Upper lobe of left lung (tissue), 6 donors: ENCODE measurements around the gene UPP1. TPM values are rescaled to one million over a fixed set of nuclear protein-coding genes. Genes with fewer than 3 reads are reported as not detected.
"Not testable (repeated sequence)": the region's sequence is repeated elsewhere in the genome, so short reads cannot be mapped to it uniquely, and the experiment has no call there.

Experiments used
- ATAC-seq, 2 donors: fragments of 200-7000 bp; cut with Tn5 transposase; one replicate each; pipeline ENCODE4 v1.9.1; 2022; ENCODE audit warnings: mild to moderate bottlenecking in 2 of 2, moderate library complexity in 2 of 2; ENCODE audit not compliant: low FRiP score in 2 of 2
- DNase-seq, 2 donors: peaks; one replicate each; pipeline ENCODE4 v3.0.0-alpha.2; 2019 to 2020
- H3K27ac ChIP-seq, 4 donors: fragments of 200-600 bp; sonication (generic); one replicate each; pipeline ENCODE4 v1.5.1; 2016 to 2019
- H3K27me3 ChIP-seq, 4 donors: fragments of 200-600 bp; sonication (generic); one replicate each; pipeline ENCODE4 v1.5.1; 2017 to 2019
- H3K36me3 ChIP-seq, 4 donors: fragments of 200-600 bp; sonication (generic); one replicate each; pipeline ENCODE4 v1.5.1; 2016 to 2019
- H3K4me1 ChIP-seq, 4 donors: fragments of 200-600 bp; sonication (generic); one replicate each; pipeline ENCODE4 v1.5.1; 2018 to 2019
- H3K4me3 ChIP-seq, 4 donors: fragments of 200-600 bp; sonication (generic); one replicate each; pipeline ENCODE4 v1.5.1; 2017 to 2019; ENCODE audit warnings: mild to moderate bottlenecking in 2 of 4, moderate library complexity in 1 of 4
- H3K9me3 ChIP-seq, 4 donors: fragments of 200-600 bp; sonication (generic); one replicate each; pipeline ENCODE4 v1.5.1; 2018 to 2019
- EP300 ChIP-seq, 4 donors: sonication (generic); formaldehyde crosslinking; IDR thresholded peaks; one replicate each; pipeline ENCODE4 v1.5.1; 2017; ENCODE audit warnings: antibody characterized with exemption in 4 of 4, control low read depth in 2 of 4
- POLR2A ChIP-seq, 4 donors: fragments of 450-650 bp; IDR thresholded peaks; one replicate each; pipeline ENCODE4 v1.5.1; 2016 to 2017; ENCODE audit warnings: antibody characterized with exemption in 4 of 4, mild to moderate bottlenecking in 2 of 4
- POLR2AphosphoS5 ChIP-seq, 2 donors: sonication (generic); formaldehyde crosslinking; IDR thresholded peaks; one replicate each; pipeline ENCODE4 v1.5.1; 2017; ENCODE audit warnings: antibody characterized with exemption in 2 of 2
- WGBS, 2 donors: methylation state at CpG; one replicate each; pipeline ENCODE4 v1.1.5; 2017 to 2018; 5-methylcytosine and 5-hydroxymethylcytosine counted together
- total RNA-seq, 6 donors: library from RNA; depleted of rRNA in 4 of 6; stranded (reverse); fragments of >200 nt in 4 of 6; gene quantifications; one replicate each; pipeline versions ENCODE4 v1.1.0 to v1.2.1, GENCODE V29; 2016 to 2021
- TF ChIP-seq, protein P1 (sequence below), 6 experiments: fragments of 450-650 bp in 4 of 6; fragments of 200-600 bp in 2 of 6; sonication (generic) in 2 of 6; IDR thresholded peaks; one replicate each; pipeline ENCODE4 v1.5.1; 2016 to 2019; ENCODE audit warnings: antibody characterized with exemption in 6 of 6
- donor health status: DM: no; HTN: no; CAD: no; lungs with moderate emphysema.
- donor health status: DM: no; HTN: yes; CAD: no; lungs with severe emphysema.

Gene UPP1
- total RNA-seq, 6 donors from 2014 or later: 30.6 to 107 (median 72.0) TPM

DNA sequence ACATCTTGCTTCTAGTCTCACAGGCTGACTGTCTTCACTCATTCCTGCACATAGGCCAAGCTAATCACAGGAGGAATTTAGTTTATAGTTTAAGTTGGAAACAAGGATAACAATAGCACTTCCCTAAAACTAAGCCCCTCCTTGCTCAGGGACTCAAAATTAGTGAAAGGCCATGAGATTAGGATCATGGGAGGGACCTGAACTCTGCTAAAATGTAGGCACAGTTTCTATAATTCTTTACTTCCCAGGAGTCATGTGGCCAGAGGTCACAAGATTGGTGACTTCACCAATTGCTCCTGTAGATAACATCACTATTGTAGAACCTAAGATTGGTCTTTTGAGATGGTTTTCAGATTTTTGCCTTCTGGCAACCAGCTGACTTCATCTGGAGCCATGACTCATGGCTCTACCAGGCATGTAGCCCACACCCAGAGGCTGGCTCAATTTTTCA lies 14.8 kb upstream of the UPP1 start:
- DNase-seq: no peak
- no peaks in the 10 kb centered on the region for H3K36me3 ChIP-seq
- H3K27me3 ChIP-seq: no peaks in the 10 kb centered on the region
- no peak for ATAC-seq
- H3K9me3 ChIP-seq: no peaks in the 10 kb centered on the region
- no peak overlapping the region for H3K27ac ChIP-seq
- H3K4me1 ChIP-seq: peaks cover 0 to 5% (median 0%) of the 10 kb centered on the region in 4 donors
- H3K4me3 ChIP-seq: no peak overlapping the region
- no peak for TF ChIP-seq POLR2A (IDR thresholded peaks at IDR 0.05)
- TF ChIP-seq POLR2AphosphoS5 (IDR thresholded peaks at IDR 0.05): no peak
- TF ChIP-seq, protein P1, sequence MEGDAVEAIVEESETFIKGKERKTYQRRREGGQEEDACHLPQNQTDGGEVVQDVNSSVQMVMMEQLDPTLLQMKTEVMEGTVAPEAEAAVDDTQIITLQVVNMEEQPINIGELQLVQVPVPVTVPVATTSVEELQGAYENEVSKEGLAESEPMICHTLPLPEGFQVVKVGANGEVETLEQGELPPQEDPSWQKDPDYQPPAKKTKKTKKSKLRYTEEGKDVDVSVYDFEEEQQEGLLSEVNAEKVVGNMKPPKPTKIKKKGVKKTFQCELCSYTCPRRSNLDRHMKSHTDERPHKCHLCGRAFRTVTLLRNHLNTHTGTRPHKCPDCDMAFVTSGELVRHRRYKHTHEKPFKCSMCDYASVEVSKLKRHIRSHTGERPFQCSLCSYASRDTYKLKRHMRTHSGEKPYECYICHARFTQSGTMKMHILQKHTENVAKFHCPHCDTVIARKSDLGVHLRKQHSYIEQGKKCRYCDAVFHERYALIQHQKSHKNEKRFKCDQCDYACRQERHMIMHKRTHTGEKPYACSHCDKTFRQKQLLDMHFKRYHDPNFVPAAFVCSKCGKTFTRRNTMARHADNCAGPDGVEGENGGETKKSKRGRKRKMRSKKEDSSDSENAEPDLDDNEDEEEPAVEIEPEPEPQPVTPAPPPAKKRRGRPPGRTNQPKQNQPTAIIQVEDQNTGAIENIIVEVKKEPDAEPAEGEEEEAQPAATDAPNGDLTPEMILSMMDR (IDR thresholded peaks at IDR 0.05): no peak
- no peak for TF ChIP-seq EP300 (IDR thresholded peaks at IDR 0.05)

DNA sequence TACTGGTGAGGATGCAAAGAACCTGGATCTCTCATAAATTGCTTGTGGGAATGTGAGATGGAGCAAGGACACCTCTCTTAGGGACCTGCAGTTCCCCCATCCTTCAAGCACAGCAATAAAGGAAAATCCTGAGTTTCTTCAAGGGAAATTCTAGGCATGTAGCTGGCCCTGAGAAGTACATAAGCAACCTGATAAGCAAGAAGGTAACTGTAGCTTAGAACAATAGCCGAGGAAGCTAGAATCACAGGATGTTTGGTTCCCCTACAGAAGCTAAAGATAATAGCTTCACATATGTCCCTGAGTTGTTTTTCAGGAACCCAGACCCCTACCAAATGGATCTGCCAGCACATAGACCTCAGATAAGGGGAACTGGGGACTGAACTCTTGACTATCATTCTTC lies 11.6 kb upstream of the UPP1 start:
- Histone ChIP-seq H3K4me3 (no peak overlapping the region), H3K27ac (no peak overlapping the region), H3K4me1 (peaks cover 0 to 5% (median 0%) of the 10 kb centered on the region in 4 donors), H3K36me3 (no peaks in the 10 kb centered on the region), H3K9me3 (no peaks in the 10 kb centered on the region), H3K27me3 (no peaks in the 10 kb centered on the region)
- TF ChIP-seq, protein P1 (IDR thresholded peaks at IDR 0.05): no peak
- no peak for TF ChIP-seq POLR2A (IDR thresholded peaks at IDR 0.05)
- no peak for TF ChIP-seq POLR2AphosphoS5 (IDR thresholded peaks at IDR 0.05)
- TF ChIP-seq EP300 (IDR thresholded peaks at IDR 0.05): no peak
- DNase-seq (no peak), ATAC-seq (no peak)
- WGBS, 2 donors: 58 to 64% methylated on average over 1 of the region's 1 CpG

DNA sequence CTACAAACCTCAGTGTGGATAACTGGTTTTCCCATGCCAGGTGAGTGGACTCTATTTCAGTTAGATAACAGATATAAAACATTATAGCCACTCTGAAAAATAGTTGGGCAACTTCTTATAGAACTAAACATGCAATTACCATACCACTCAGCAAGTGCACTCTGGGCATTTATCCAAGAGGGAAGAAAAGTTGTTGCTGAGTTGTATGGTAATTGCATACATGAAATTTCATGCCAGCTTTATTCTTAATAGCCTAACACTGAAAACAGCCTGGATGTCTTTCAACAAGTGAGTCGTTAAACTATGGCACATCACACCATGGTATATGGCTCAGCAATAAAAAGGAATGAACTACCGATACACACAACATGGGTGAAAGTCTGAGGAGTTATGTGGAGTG lies 10.6 kb upstream of the UPP1 start:
- Histone ChIP-seq H3K4me3 (no peak overlapping the region), H3K27me3 (no peaks in the 10 kb centered on the region), H3K4me1 (peaks cover 0 to 5% (median 0%) of the 10 kb centered on the region in 4 donors), H3K27ac (no peak overlapping the region), H3K36me3 (no peaks in the 10 kb centered on the region), H3K9me3 (no peaks in the 10 kb centered on the region)
- DNase-seq (no peak), ATAC-seq (no peak)
- WGBS, 2 donors: 75 to 82% methylated on average over 2 of the region's 2 CpGs
- TF ChIP-seq POLR2A (IDR thresholded peaks at IDR 0.05) (no peak), EP300 (IDR thresholded peaks at IDR 0.05) (no peak), POLR2AphosphoS5 (IDR thresholded peaks at IDR 0.05) (no peak)
- TF ChIP-seq, protein P1 (IDR thresholded peaks at IDR 0.05): no peak

DNA sequence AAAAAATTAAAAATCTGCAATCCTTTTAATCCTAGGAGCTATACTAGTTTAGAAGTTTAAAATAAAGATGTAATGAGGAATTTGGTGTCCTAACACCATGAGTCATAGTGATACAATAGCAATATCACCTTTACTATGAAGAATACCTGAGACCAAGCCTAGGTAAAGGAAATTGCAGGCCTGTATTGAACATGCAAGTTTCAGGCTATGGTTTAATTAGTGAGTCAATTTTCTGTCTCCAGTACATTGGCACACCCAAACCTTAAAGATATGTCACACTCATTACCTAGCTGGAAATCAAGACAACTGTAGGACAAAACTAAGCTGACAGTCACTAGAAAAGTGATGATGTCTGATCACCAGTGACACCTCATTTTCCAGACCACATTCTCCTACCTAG lies 6.7 kb upstream of the UPP1 start:
- H3K27ac ChIP-seq, H3K27me3 ChIP-seq, ATAC-seq, H3K36me3 ChIP-seq, DNase-seq, H3K4me3 ChIP-seq, H3K9me3 ChIP-seq: not testable (repeated sequence)
- H3K4me1 ChIP-seq: peaks cover 21 to 28% (median 25%) of the 10 kb centered on the region in 4 donors

DNA sequence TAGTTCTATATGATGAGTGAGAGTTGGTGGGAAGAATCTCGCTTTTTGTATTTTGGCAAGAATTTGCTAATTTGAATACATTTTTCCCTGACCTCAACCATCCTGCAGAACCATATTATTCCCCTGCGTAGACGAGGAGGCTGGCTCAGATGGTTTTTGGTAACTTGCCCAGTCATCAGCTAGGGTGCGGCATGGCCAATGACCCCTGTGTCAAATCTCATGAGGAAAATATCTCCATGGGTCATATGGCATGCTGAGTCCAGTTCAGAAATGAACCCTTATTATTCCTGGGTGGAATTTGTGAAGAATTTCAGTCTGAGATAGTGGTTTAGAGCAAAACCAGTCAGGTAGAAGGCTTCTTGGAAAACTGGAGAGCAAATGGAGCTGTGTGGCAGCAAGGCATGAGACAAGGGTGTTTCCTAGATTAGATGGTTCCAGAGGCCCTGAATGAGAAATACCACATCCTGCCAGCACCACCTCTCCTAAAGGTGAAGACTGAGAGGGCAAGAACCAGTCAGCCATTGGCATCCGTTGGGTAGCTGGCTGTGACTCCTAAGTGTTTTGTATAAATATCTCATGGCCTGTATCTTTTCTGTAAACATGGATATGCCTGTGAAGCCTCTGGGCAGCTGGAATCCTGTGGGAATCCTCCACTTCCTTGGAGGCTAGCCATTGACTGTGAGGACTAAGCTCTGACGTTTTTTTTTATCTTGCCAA lies 5.8 kb upstream of the UPP1 start:
- 75 to 86% methylated on average over 6 of the region's 6 CpGs for WGBS, 2 donors
- H3K9me3 ChIP-seq: no peaks in the 10 kb centered on the region
- no peaks in the 10 kb centered on the region for H3K27me3 ChIP-seq
- H3K36me3 ChIP-seq: no peaks in the 10 kb centered on the region
- H3K4me1 ChIP-seq: peaks cover 30 to 33% (median 31%) of the 10 kb centered on the region in 4 donors
- TF ChIP-seq, protein P1 (IDR thresholded peaks at IDR 0.05): no peak
- TF ChIP-seq EP300 (IDR thresholded peaks at IDR 0.05): no peak
- no peak for TF ChIP-seq POLR2AphosphoS5 (IDR thresholded peaks at IDR 0.05)
- TF ChIP-seq POLR2A (IDR thresholded peaks at IDR 0.05): no peak
- no peak overlapping the region for H3K27ac ChIP-seq
- ATAC-seq (no peak), DNase-seq (no peak)
- H3K4me3 ChIP-seq: no peak overlapping the region
